Measurements from ENCODE around the gene PDE8A. TPM values are rescaled to one million over a fixed set of nuclear protein-coding genes. Genes with fewer than 3 reads are reported as not detected.

The PDE8A gene
- total RNA-seq, 1 donor from 2014 or later = 22.9 TPM

GRCh38 chr15:85112997-85113396, 131.3 kb downstream of the PDE8A start:
- no peak overlapping the region for H3K27ac ChIP-seq
- DNase-seq (ENCODE audit: low spot score in 2 of 2) = no peak
- no peaks in the 10 kb centered on the region for H3K4me1 ChIP-seq
- H3K4me3 ChIP-seq = no peak overlapping the region
- peaks cover 14 to 39% of the 10 kb centered on the region in 2 donors for H3K36me3 ChIP-seq
- no peak for TF ChIP-seq CTCF (IDR thresholded peaks at IDR 0.05)
- intact Hi-C loops (cut with DNase I) = no loop called here
- no peaks in the 10 kb centered on the region for H3K9me3 ChIP-seq
- H3K27me3 ChIP-seq = no peaks in the 10 kb centered on the region

GRCh38 chr15:85114886-85115285, 133.2 kb downstream of the PDE8A start:
- intact Hi-C loops (cut with DNase I) = no loop called here

GRCh38 chr15:85116066-85116465, 134.4 kb downstream of the PDE8A start:
- no peak for TF ChIP-seq CTCF (IDR thresholded peaks at IDR 0.05)
- no peak for DNase-seq (ENCODE audit: low spot score in 2 of 2)
- Histone ChIP-seq H3K9me3 (no peaks in the 10 kb centered on the region), H3K4me3 (no peak overlapping the region), H3K36me3 (peaks cover 20 to 56% of the 10 kb centered on the region in 2 donors), H3K27me3 (no peaks in the 10 kb centered on the region), H3K27ac (no peak overlapping the region), H3K4me1 (no peaks in the 10 kb centered on the region)
- intact Hi-C loops (cut with DNase I) = no loop called here

More at GRCh38 chr15:85114886-85115285, 133.2 kb downstream of the PDE8A start:
- Histone ChIP-seq H3K27ac (no peak overlapping the region), H3K4me1 (no peaks in the 10 kb centered on the region), H3K36me3 (peaks cover 15 to 48% of the 10 kb centered on the region in 2 donors), H3K4me3 (no peak overlapping the region), H3K9me3 (no peaks in the 10 kb centered on the region), H3K27me3 (no peaks in the 10 kb centered on the region)
- no peak for DNase-seq (ENCODE audit: low spot score in 2 of 2)
- no peak for TF ChIP-seq CTCF (IDR thresholded peaks at IDR 0.05)

- no peak for TF ChIP-seq CTCF (IDR thresholded peaks at IDR 0.05)
- H3K27me3 ChIP-seq = no peaks in the 10 kb centered on the region
- no peak overlapping the region for H3K4me3 ChIP-seq
- intact Hi-C loops (cut with DNase I) = no loop called here
- H3K4me1 ChIP-seq = no peaks in the 10 kb centered on the region
- no peak for DNase-seq (ENCODE audit: low spot score in 2 of 2)
- peaks cover 22 to 59% of the 10 kb centered on the region in 2 donors for H3K36me3 ChIP-seq
- no peaks in the 10 kb centered on the region for H3K9me3 ChIP-seq
- no peak overlapping the region for H3K27ac ChIP-seq
Observed at GRCh38 chr15:85116494-85116893, 134.8 kb downstream of the PDE8A start.

- Histone ChIP-seq H3K4me1 (no peaks in the 10 kb centered on the region), H3K4me3 (no peak overlapping the region), H3K27me3 (no peaks in the 10 kb centered on the region), H3K27ac (no peak overlapping the region), H3K9me3 (no peaks in the 10 kb centered on the region), H3K36me3 (peaks cover 22 to 59% of the 10 kb centered on the region in 2 donors)
- no peak for TF ChIP-seq CTCF (IDR thresholded peaks at IDR 0.05)
- DNase-seq (ENCODE audit: low spot score in 2 of 2) = no peak
- intact Hi-C loops (cut with DNase I) = no loop called here
Observed at GRCh38 chr15:85116925-85117646, 135.4 kb downstream of the PDE8A start.

Data from ascending aorta (tissue), 2 donors.